ENCODE results near the gene TAS2R16.

The TAS2R16 gene

GRCh38 chr7:122995600-122995999 lies at the start of gene TAS2R16:
TSS of gene TAS2R16 (minus strand) at chr7:122995700. CDS start at chr7:122995634, 66 bp downstream.
- no peak for DNase-seq (ENCODE audit: low read depth, low spot score)

- DNase-seq (ENCODE audit: low read depth, low spot score) = no peak
Observed at GRCh38 chr7:123043642-123044041, 48.1 kb upstream of the TAS2R16 start.

- no peak for DNase-seq (ENCODE audit: low read depth, low spot score)
Observed at GRCh38 chr7:123041101-123041500, 45.6 kb upstream of the TAS2R16 start.

GRCh38 chr7:123039269-123039668 lies 43.8 kb upstream of the TAS2R16 start:
- no peak for DNase-seq (ENCODE audit: low read depth, low spot score)

GRCh38 chr7:123034106-123034505 lies 38.6 kb upstream of the TAS2R16 start:
- DNase-seq (ENCODE audit: low read depth, low spot score) = no peak

- no peak for DNase-seq (ENCODE audit: low read depth, low spot score)
Observed at GRCh38 chr7:123030631-123031030, 35.1 kb upstream of the TAS2R16 start.

GRCh38 chr7:123028339-123028738 lies 32.8 kb upstream of the TAS2R16 start:
- DNase-seq (ENCODE audit: low read depth, low spot score) = no peak

GRCh38 chr7:123026251-123026650 lies 30.8 kb upstream of the TAS2R16 start:
- DNase-seq (ENCODE audit: low read depth, low spot score) = no peak

- no peak for DNase-seq (ENCODE audit: low read depth, low spot score)
Observed at GRCh38 chr7:123024989-123025758, 29.7 kb upstream of the TAS2R16 start.

GRCh38 chr7:123023126-123023525 lies 27.6 kb upstream of the TAS2R16 start:
- DNase-seq (ENCODE audit: low read depth, low spot score) = no peak

- no peak for DNase-seq (ENCODE audit: low read depth, low spot score)
Observed at GRCh38 chr7:123022576-123022975, 27.1 kb upstream of the TAS2R16 start.

- no peak for DNase-seq (ENCODE audit: low read depth, low spot score)
Observed at GRCh38 chr7:123012435-123012834, 16.9 kb upstream of the TAS2R16 start.

GRCh38 chr7:123011766-123012369 lies 16.4 kb upstream of the TAS2R16 start:
- DNase-seq (ENCODE audit: low read depth, low spot score) = no peak

- no peak for DNase-seq (ENCODE audit: low read depth, low spot score)
Observed at GRCh38 chr7:123004931-123005330, 9.4 kb upstream of the TAS2R16 start.

GRCh38 chr7:123003539-123004126 lies 8.1 kb upstream of the TAS2R16 start:
- DNase-seq (ENCODE audit: low read depth, low spot score) = no peak

- DNase-seq (ENCODE audit: low read depth, low spot score) = no peak
Observed at GRCh38 chr7:122989577-122989976, 5.9 kb downstream of the TAS2R16 start.

GRCh38 chr7:122989041-122989440 lies 6.5 kb downstream of the TAS2R16 start:
- DNase-seq (ENCODE audit: low read depth, low spot score) = no peak

GRCh38 chr7:122988333-122988732 lies 7.2 kb downstream of the TAS2R16 start:
- DNase-seq (ENCODE audit: low read depth, low spot score) = no peak

- DNase-seq (ENCODE audit: low read depth, low spot score) = no peak
Observed at GRCh38 chr7:122987463-122987862, 8.0 kb downstream of the TAS2R16 start.

GRCh38 chr7:122984021-122984420 lies 11.5 kb downstream of the TAS2R16 start:
- DNase-seq (ENCODE audit: low read depth, low spot score) = no peak

- DNase-seq (ENCODE audit: low read depth, low spot score) = no peak
Observed at GRCh38 chr7:122983261-122983660, 12.2 kb downstream of the TAS2R16 start.

GRCh38 chr7:122975341-122975740 lies 20.2 kb downstream of the TAS2R16 start:
- no peak for DNase-seq (ENCODE audit: low read depth, low spot score)

GRCh38 chr7:122974229-122974628 lies 21.3 kb downstream of the TAS2R16 start:
- no peak for DNase-seq (ENCODE audit: low read depth, low spot score)
